ENCODE measurements around the gene CCDC82.

CCDC82 gene

GRCh38 chr11:96311120-96311568 lies 78.6 kb downstream of the CCDC82 start:
- TF ChIP-seq GATA2 (IDR thresholded peaks at IDR 0.05; ENCODE audit: low read depth, low read length) = no peak

DNA sequence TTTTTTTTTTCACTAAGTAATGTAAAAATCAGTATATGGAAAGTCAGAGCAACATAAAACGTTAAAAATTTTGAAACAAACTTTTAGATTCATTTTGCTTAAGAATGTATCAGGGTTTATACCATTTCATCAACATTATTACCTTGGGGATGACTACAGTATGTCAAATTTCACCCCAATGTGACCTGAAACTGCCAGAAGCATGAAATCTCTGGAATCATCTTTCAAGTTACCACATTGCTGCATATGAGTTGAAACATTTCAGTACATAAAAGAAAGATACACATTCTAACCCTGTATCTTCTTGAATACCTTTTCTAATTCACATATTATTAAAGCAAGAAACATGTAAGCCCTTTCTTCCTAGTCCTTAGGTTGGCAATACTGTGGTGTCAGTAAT lies 79.5 kb downstream of the CCDC82 start:
- no peak for TF ChIP-seq GATA2 (IDR thresholded peaks at IDR 0.05; ENCODE audit: low read depth, low read length)
- TF ChIP-seq GATA3 (IDR thresholded peaks at IDR 0.05; ENCODE audit: low read depth, low read length) = no peak

DNA sequence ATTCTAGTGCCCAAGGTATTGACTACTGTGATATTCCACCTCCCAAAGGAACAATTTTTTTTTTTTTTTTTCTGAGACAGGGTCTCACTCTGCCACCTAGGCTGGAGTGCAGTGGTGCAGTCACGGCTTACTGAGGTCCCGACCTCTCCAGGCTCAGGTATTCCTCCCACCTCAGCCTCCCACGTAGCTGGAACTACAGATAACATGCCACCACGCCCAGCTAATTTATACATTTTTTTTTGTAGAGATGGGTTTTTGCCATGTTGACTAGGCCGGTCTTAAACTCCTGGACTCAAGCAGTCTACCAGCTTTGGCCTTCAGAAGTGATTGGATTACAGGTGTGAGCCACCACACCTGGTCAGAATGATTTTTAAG lies 80.1 kb downstream of the CCDC82 start:
- no peak for TF ChIP-seq GATA3 (IDR thresholded peaks at IDR 0.05; ENCODE audit: low read depth, low read length)
- no peak for TF ChIP-seq GATA2 (IDR thresholded peaks at IDR 0.05; ENCODE audit: low read depth, low read length)

DNA sequence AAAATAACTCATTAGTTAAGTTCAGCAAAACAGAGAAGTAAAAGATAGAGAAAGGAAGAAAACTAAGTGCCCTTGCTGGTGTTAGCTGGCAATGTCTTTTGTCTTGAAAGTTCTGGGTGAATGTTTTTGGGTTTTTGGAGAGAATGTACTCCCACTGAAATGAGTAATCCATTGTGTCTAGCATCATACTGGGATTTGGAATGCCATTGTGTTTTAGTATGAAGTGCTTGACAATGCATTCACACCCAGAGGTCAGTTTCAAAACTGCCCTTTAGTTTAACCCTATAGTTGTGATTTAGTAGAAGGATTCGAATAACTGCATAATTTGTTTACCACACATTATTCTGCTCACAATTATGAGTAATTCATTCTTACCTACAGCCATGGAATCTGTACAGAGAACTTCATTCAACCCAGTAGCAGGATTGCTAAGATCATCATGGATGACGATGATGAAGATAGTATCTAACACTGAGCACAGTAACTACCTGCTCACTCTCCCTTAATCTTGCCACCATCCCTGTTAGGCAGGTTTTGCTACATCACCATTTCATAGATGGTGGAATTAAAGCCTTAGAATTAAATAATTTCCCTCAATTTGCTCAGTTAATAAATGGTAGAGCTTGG lies 80.6 kb downstream of the CCDC82 start:
- TF ChIP-seq GATA3 (IDR thresholded peaks at IDR 0.05; ENCODE audit: low read depth, low read length) (no peak), GATA2 (IDR thresholded peaks at IDR 0.05; ENCODE audit: low read depth, low read length) (no peak)

- TF ChIP-seq GATA3 (IDR thresholded peaks at IDR 0.05; ENCODE audit: low read depth, low read length) (no peak), GATA2 (IDR thresholded peaks at IDR 0.05; ENCODE audit: low read depth, low read length) (no peak)
These were observed 82.0 kb downstream of the CCDC82 start for GRCh38 chr11:96307776-96308140.

DNA sequence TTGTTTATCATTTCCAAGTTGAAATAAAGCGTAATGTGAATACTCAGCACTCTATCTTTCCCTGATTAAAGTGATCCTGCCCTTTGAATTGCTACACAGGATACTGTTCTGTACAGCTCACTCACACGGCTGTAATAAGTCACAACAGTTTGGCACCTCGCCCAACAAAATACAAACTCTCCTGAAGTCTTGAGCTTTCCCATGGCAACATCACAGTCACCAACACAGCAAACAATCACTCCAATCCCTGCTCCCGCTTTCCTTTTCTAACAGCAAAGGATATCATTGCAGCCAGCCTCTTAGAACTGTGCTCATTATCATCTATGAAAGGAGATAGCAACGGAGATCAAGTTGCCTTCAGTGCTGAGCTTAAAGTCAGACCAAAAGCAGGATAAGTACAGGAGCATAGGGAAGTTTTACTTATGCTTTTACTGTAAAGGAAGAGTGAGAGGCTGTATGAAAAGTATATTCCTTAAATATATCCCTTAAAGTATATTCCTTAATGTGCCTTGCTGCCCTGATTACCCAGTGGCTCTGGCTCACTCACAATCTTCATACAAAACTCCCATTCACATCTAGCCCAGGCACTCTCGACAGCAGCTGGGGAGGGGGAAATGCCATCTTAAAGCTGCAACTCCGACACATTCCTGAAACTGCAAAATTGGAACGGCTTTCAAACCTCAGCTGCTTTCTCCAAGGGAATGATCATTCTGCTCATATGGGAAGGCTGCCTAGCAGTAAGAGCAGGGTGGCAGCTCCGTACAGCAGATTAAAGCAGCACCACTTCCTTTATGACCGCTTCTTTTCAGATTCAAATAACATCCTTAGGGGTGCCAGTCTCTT lies 82.6 kb downstream of the CCDC82 start:
- TF ChIP-seq GATA2 (IDR thresholded peaks at IDR 0.05; ENCODE audit: low read depth, low read length) = no peak
- no peak for TF ChIP-seq GATA3 (IDR thresholded peaks at IDR 0.05; ENCODE audit: low read depth, low read length)

GRCh38 chr11:96306600-96306932 lies 83.1 kb downstream of the CCDC82 start:
- no peak for TF ChIP-seq GATA2 (IDR thresholded peaks at IDR 0.05; ENCODE audit: low read depth, low read length)
- TF ChIP-seq GATA3 (IDR thresholded peaks at IDR 0.05; ENCODE audit: low read depth, low read length) = no peak

DNA sequence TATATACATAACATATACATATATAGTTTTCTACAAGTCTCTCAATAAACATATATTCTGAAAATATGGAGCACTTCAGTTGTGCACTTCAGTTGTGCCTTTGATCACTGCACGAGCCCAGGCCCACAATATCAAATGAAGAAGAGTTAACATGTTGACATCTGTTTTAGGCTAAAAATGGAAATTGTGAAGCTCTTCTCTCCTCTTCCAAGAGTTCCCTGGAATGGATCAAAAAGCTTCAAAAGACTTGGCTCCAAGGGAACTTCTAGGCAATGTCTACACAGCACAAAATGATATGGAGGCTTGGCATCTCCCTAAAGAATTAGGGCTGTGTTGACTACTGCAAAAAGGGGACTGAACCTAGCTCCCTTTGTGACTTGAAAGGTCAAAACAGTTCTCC lies 83.6 kb downstream of the CCDC82 start:
- TF ChIP-seq GATA2 (IDR thresholded peaks at IDR 0.05; ENCODE audit: low read depth, low read length) (no peak), GATA3 (IDR thresholded peaks at IDR 0.05; ENCODE audit: low read depth, low read length) (no peak)

DNA sequence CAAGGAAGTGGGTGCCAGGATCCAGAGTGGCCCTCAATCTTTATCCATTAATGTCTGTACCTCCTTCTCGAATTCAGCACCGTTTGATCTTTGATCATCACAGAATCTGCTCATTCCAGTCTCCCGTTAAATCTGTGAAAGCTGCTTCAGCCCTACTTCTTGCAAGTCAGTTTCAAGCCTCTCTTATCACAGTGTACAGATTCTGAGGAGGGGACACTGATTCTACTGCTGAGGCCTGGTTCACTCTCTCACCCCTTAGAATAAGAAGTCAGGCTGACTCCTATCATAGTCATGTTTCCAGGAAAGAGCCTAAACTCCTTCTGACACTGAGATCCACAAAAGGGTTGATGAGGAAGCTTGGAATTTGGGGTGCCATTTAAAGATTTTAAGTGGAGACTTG lies 85.7 kb downstream of the CCDC82 start:
- TF ChIP-seq GATA3 (IDR thresholded peaks at IDR 0.05; ENCODE audit: low read depth, low read length) = no peak
- TF ChIP-seq GATA2 (IDR thresholded peaks at IDR 0.05; ENCODE audit: low read depth, low read length) = no peak

DNA sequence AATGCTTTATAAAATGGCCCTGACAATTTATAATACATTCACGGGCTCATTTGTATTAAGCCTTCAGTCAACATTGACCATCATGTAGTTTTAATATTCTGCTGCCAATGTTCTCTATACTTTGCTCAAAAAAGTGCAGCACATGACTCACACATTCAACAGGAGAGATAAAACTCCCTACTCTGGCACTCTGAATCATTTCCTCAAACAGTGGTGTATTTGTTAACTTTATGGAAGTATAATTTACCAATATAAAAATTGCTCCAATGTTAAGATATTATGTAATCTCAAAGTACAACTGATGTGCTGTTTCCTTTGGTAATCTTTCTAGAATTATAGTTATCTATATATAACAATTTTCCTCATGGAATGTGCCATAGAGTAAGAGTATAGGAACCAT lies 86.6 kb downstream of the CCDC82 start:
- TF ChIP-seq GATA3 (IDR thresholded peaks at IDR 0.05; ENCODE audit: low read depth, low read length) (no peak), GATA2 (IDR thresholded peaks at IDR 0.05; ENCODE audit: low read depth, low read length) (no peak)

All from SH-SY5Y (cell line).